ENCODE data around the gene SEMA5A. TPM values are rescaled to one million over a fixed set of nuclear protein-coding genes. Genes with fewer than 3 reads are reported as not detected.

Gene SEMA5A
- total and polyA plus RNA-seq, 7 donors = 0.60 to 4.7 (median 2.8) TPM

GRCh38 chr5:9121597-9121996, 424.3 kb downstream of the SEMA5A start:
- H3K4me3 ChIP-seq = no peak overlapping the region
- DNase-seq = no peak
- H3K27ac ChIP-seq = no peak overlapping the region
- TF ChIP-seq POLR2A (IDR thresholded peaks at IDR 0.05) (no peak), POLR2AphosphoS5 (IDR thresholded peaks at IDR 0.05) (no peak), EP300 (IDR thresholded peaks at IDR 0.05) (no peak), CTCF (IDR thresholded peaks at IDR 0.05) (no peak)
- H3K4me1 ChIP-seq = no peaks in the 10 kb centered on the region
- H3K36me3 ChIP-seq = no peaks in the 10 kb centered on the region
- intact Hi-C loops (cut with DNase I) = no loop called here
- H3K27me3 ChIP-seq = no peaks in the 10 kb centered on the region
- 24 to 55% methylated on average over 1 of the region's 1 CpG for WGBS, 2 donors
- H3K9me3 ChIP-seq = no peaks in the 10 kb centered on the region

GRCh38 chr5:9118852-9119251, 427.0 kb downstream of the SEMA5A start:
- H3K4me1 ChIP-seq = no peaks in the 10 kb centered on the region
- TF ChIP-seq EP300 (IDR thresholded peaks at IDR 0.05) (no peak), POLR2A (IDR thresholded peaks at IDR 0.05) (no peak), CTCF (IDR thresholded peaks at IDR 0.05) (no peak), POLR2AphosphoS5 (IDR thresholded peaks at IDR 0.05) (no peak)
- 92 to 96% methylated on average over 22 of the region's 22 CpGs for WGBS, 2 donors
- no peak for DNase-seq
- intact Hi-C loops (cut with DNase I) = no loop called here
- H3K9me3 ChIP-seq = no peaks in the 10 kb centered on the region
- H3K27me3 ChIP-seq = no peaks in the 10 kb centered on the region
- no peak overlapping the region for H3K27ac ChIP-seq
- no peaks in the 10 kb centered on the region for H3K36me3 ChIP-seq
- H3K4me3 ChIP-seq = no peak overlapping the region

GRCh38 chr5:9115093-9115492, 430.8 kb downstream of the SEMA5A start:
- Histone ChIP-seq H3K4me1 (no peaks in the 10 kb centered on the region), H3K27ac (no peak overlapping the region), H3K9me3 (no peaks in the 10 kb centered on the region), H3K4me3 (no peak overlapping the region), H3K36me3 (no peaks in the 10 kb centered on the region), H3K27me3 (no peaks in the 10 kb centered on the region)
- intact Hi-C loops (cut with DNase I) = no loop called here
- no peak for DNase-seq
- TF ChIP-seq POLR2AphosphoS5 (IDR thresholded peaks at IDR 0.05) (no peak), EP300 (IDR thresholded peaks at IDR 0.05) (no peak)
- 21 to 23% methylated on average over 1 of the region's 1 CpG for WGBS, 2 donors

GRCh38 chr5:9112520-9113291, 433.2 kb downstream of the SEMA5A start:
- no peaks in the 10 kb centered on the region for H3K27me3 ChIP-seq
- DNase-seq = no peak
- H3K4me3 ChIP-seq = no peak overlapping the region

GRCh38 chr5:9108162-9108561, 437.7 kb downstream of the SEMA5A start:
- no peak overlapping the region for H3K4me3 ChIP-seq
- no peaks in the 10 kb centered on the region for H3K36me3 ChIP-seq
- H3K27ac ChIP-seq = no peak overlapping the region
- no peak for DNase-seq
- TF ChIP-seq EP300 (IDR thresholded peaks at IDR 0.05) = no peak
- no peak for TF ChIP-seq POLR2AphosphoS5 (IDR thresholded peaks at IDR 0.05)
- TF ChIP-seq POLR2A (IDR thresholded peaks at IDR 0.05) = no peak
- no peak for TF ChIP-seq CTCF (IDR thresholded peaks at IDR 0.05)
- H3K9me3 ChIP-seq = no peaks in the 10 kb centered on the region
- intact Hi-C loops (cut with DNase I) = no loop called here
- H3K4me1 ChIP-seq = no peaks in the 10 kb centered on the region
- 80 to 89% methylated on average over 6 of the region's 6 CpGs for WGBS, 2 donors
- no peaks in the 10 kb centered on the region for H3K27me3 ChIP-seq

More at GRCh38 chr5:9112520-9113291, 433.2 kb downstream of the SEMA5A start:
- WGBS, 2 donors = 75 to 85% methylated on average over 4 of the region's 4 CpGs
- Histone ChIP-seq H3K27ac (no peak overlapping the region), H3K36me3 (no peaks in the 10 kb centered on the region), H3K4me1 (no peaks in the 10 kb centered on the region), H3K9me3 (no peaks in the 10 kb centered on the region)
- intact Hi-C loops (cut with DNase I) = no loop called here
- TF ChIP-seq EP300 (IDR thresholded peaks at IDR 0.05) (no peak), CTCF (IDR thresholded peaks at IDR 0.05) (no peak), POLR2A (IDR thresholded peaks at IDR 0.05) (no peak), POLR2AphosphoS5 (IDR thresholded peaks at IDR 0.05) (no peak)
